Measurements from ENCODE around the gene ASCL5. TPM values are rescaled to one million over a fixed set of nuclear protein-coding genes. Genes with fewer than 3 reads are reported as not detected.

Gene ASCL5
- polyA plus RNA-seq, 3 donors: not detected

GRCh38 chr1:201108614-201109013 lies 18.4 kb downstream of the ASCL5 start:
- H3K27ac Mint-ChIP-seq: peak overlapping the region in 1 of 7 donors; percentile 58
- Histone ChIP-seq H3K27ac (ENCODE audit: low read depth in 1 of 2, low read length in 2 of 2) (no peak overlapping the region), H3K4me1 (ENCODE audit: control insufficient read depth in 1 of 2, insufficient read depth in 2 of 2, low read length in 2 of 2) (no peaks in the 10 kb centered on the region), H3K9ac (ENCODE audit: insufficient read depth, low read length, poor library complexity, severe bottlenecking) (no peak overlapping the region), H3K9me3 (replicated peaks in 1 of 2; ENCODE audit: control insufficient read depth in 1 of 2, insufficient read depth in 1 of 2, low read length in 2 of 2) (no peaks in the 10 kb centered on the region), H2AFZ (ENCODE audit: insufficient read depth, low read depth, low read length, poor library complexity, severe bottlenecking) (no peak overlapping the region), H3K4me3 (replicated peaks in 1 of 3; ENCODE audit: low read depth in 2 of 3, low read length in 3 of 3) (no peak overlapping the region), H3K4me2 (replicated peaks; ENCODE audit: extremely low read depth, low read length, poor library complexity, severe bottlenecking) (no peak overlapping the region), H4K20me1 (ENCODE audit: insufficient read depth, low read length) (no peaks in the 10 kb centered on the region), H3K36me3 (replicated peaks in 1 of 2; ENCODE audit: control insufficient read depth in 1 of 2, insufficient read depth in 2 of 2, low read length in 2 of 2) (no peaks in the 10 kb centered on the region), H3K27me3 (ENCODE audit: control insufficient read depth in 2 of 2, insufficient read depth in 2 of 2, low read length in 2 of 2) (peaks cover 0 to 10% of the 10 kb centered on the region in 2 donors), H3K79me2 (ENCODE audit: insufficient read depth, low read length) (no peaks in the 10 kb centered on the region)
- no peak overlapping the region for H3K4me3 Mint-ChIP-seq
- no peaks in the 10 kb centered on the region for H3K36me3 Mint-ChIP-seq
- peaks cover 12 to 16% (median 13%) of the 10 kb centered on the region in 3 donors for H3K27me3 Mint-ChIP-seq (ENCODE audit: low read depth in 3 of 3)
- no CpG with 5 or more reads among the region's 1 CpG for WGBS (ENCODE audit: insufficient coverage)
- intact Hi-C loops (cut with micrococcal nuclease): no loop called here
- TF ChIP-seq CTCF (IDR thresholded peaks at IDR 0.05): no peak
- H3K4me1 Mint-ChIP-seq: no peaks in the 10 kb centered on the region
- no peaks in the 10 kb centered on the region for H3K9me3 Mint-ChIP-seq
- no peak for DNase-seq

- WGBS (ENCODE audit: insufficient coverage): no CpG with 5 or more reads among the region's 5 CpGs
- Histone ChIP-seq H2AFZ (ENCODE audit: insufficient read depth, low read depth, low read length, poor library complexity, severe bottlenecking) (no peak overlapping the region), H3K27me3 (ENCODE audit: control insufficient read depth in 2 of 2, insufficient read depth in 2 of 2, low read length in 2 of 2) (no peaks in the 10 kb centered on the region), H3K4me1 (ENCODE audit: control insufficient read depth in 1 of 2, insufficient read depth in 2 of 2, low read length in 2 of 2) (no peaks in the 10 kb centered on the region), H4K20me1 (ENCODE audit: insufficient read depth, low read length) (no peaks in the 10 kb centered on the region), H3K4me3 (replicated peaks in 1 of 3; ENCODE audit: low read depth in 2 of 3, low read length in 3 of 3) (no peak overlapping the region), H3K4me2 (replicated peaks; ENCODE audit: extremely low read depth, low read length, poor library complexity, severe bottlenecking) (no peak overlapping the region), H3K79me2 (ENCODE audit: insufficient read depth, low read length) (no peaks in the 10 kb centered on the region), H3K27ac (ENCODE audit: low read depth in 1 of 2, low read length in 2 of 2) (no peak overlapping the region), H3K9ac (ENCODE audit: insufficient read depth, low read length, poor library complexity, severe bottlenecking) (no peak overlapping the region), H3K36me3 (replicated peaks in 1 of 2; ENCODE audit: control insufficient read depth in 1 of 2, insufficient read depth in 2 of 2, low read length in 2 of 2) (no peaks in the 10 kb centered on the region), H3K9me3 (replicated peaks in 1 of 2; ENCODE audit: control insufficient read depth in 1 of 2, insufficient read depth in 1 of 2, low read length in 2 of 2) (no peaks in the 10 kb centered on the region)
- H3K4me1 Mint-ChIP-seq: no peaks in the 10 kb centered on the region
- no peak overlapping the region for H3K27ac Mint-ChIP-seq
- H3K27me3 Mint-ChIP-seq (ENCODE audit: low read depth in 3 of 3): peaks cover 1 to 11% (median 4%) of the 10 kb centered on the region in 3 donors
- TF ChIP-seq CTCF (IDR thresholded peaks at IDR 0.05): no peak
- no peak for DNase-seq
- no peaks in the 10 kb centered on the region for H3K9me3 Mint-ChIP-seq
- no peaks in the 10 kb centered on the region for H3K36me3 Mint-ChIP-seq
- intact Hi-C loops (cut with micrococcal nuclease): no loop called here
- no peak overlapping the region for H3K4me3 Mint-ChIP-seq
Measured at GRCh38 chr1:201105688-201106087, 21.3 kb downstream of the ASCL5 start.

All from CD14-positive monocyte (primary cell).